Measurements from ENCODE around the gene ACOT9. TPM values are rescaled to one million over a fixed set of nuclear protein-coding genes. Genes with fewer than 3 reads are reported as not detected.

The ACOT9 gene
- total and polyA plus RNA-seq, 7 donors, result 18.0 to 63.1 (median 32.6) TPM

GRCh38 chrX:23731951-23732350 is 11.1 kb downstream of the ACOT9 start:
- H3K9me3 ChIP-seq, result no peaks in the 10 kb centered on the region
- 88 to 92% methylated on average over 1 of the region's 1 CpG for WGBS, 2 donors
- no peaks in the 10 kb centered on the region for H3K27me3 ChIP-seq
- intact Hi-C loops (cut with DNase I), result no loop called here
- H3K27ac ChIP-seq, result no peak overlapping the region
- H3K36me3 ChIP-seq, result peaks cover 0 to 27% (median 0%) of the 10 kb centered on the region in 4 donors
- no peak for DNase-seq
- TF ChIP-seq POLR2A (IDR thresholded peaks at IDR 0.05) (no peak), EP300 (IDR thresholded peaks at IDR 0.05) (no peak), POLR2AphosphoS5 (IDR thresholded peaks at IDR 0.05) (no peak), CTCF (IDR thresholded peaks at IDR 0.05) (no peak)
- H3K4me3 ChIP-seq, result no peak overlapping the region
- H3K4me1 ChIP-seq, result peaks cover 0 to 9% (median 4%) of the 10 kb centered on the region in 4 donors

GRCh38 chrX:23729214-23729613 is 13.9 kb downstream of the ACOT9 start:
- 96 to 100% methylated on average over 1 of the region's 1 CpG for WGBS, 2 donors
- no peaks in the 10 kb centered on the region for H3K4me1 ChIP-seq

GRCh38 chrX:23727206-23727605 is 15.9 kb downstream of the ACOT9 start:
- no peak for DNase-seq
- H3K36me3 ChIP-seq, result peaks cover 0 to 44% (median 0%) of the 10 kb centered on the region in 4 donors
- 95% methylated on average over 3 of the region's 3 CpGs for WGBS, 2 donors

More at GRCh38 chrX:23729214-23729613, 13.9 kb downstream of the ACOT9 start:
- DNase-seq, result no peak
- H3K27me3 ChIP-seq, result no peaks in the 10 kb centered on the region
- no peaks in the 10 kb centered on the region for H3K9me3 ChIP-seq
- no peak overlapping the region for H3K27ac ChIP-seq
- H3K4me3 ChIP-seq, result no peak overlapping the region
- no peak for TF ChIP-seq EP300 (IDR thresholded peaks at IDR 0.05)
- no peak for TF ChIP-seq POLR2AphosphoS5 (IDR thresholded peaks at IDR 0.05)
- no peak for TF ChIP-seq POLR2A (IDR thresholded peaks at IDR 0.05)
- TF ChIP-seq CTCF (IDR thresholded peaks at IDR 0.05), result no peak
- H3K36me3 ChIP-seq, result peaks cover 0 to 33% (median 0%) of the 10 kb centered on the region in 4 donors
- intact Hi-C loops (cut with DNase I), result no loop called here

GRCh38 chrX:23726191-23726590 is 16.9 kb downstream of the ACOT9 start:
- intact Hi-C loops (cut with DNase I), result no loop called here
- DNase-seq, result no peak
- Histone ChIP-seq H3K27me3 (no peaks in the 10 kb centered on the region), H3K27ac (no peak overlapping the region), H3K4me3 (no peak overlapping the region), H3K36me3 (peaks cover 0 to 54% (median 0%) of the 10 kb centered on the region in 4 donors), H3K9me3 (no peaks in the 10 kb centered on the region), H3K4me1 (no peaks in the 10 kb centered on the region)
- no peak for TF ChIP-seq POLR2A (IDR thresholded peaks at IDR 0.05)
- 61 to 76% methylated on average over 6 of the region's 6 CpGs for WGBS, 2 donors

More at GRCh38 chrX:23727206-23727605, 15.9 kb downstream of the ACOT9 start:
- Histone ChIP-seq H3K27ac (no peak overlapping the region), H3K9me3 (no peaks in the 10 kb centered on the region), H3K4me3 (no peak overlapping the region), H3K4me1 (no peaks in the 10 kb centered on the region), H3K27me3 (no peaks in the 10 kb centered on the region)
- intact Hi-C loops (cut with DNase I), result no loop called here
- TF ChIP-seq POLR2A (IDR thresholded peaks at IDR 0.05) (no peak), POLR2AphosphoS5 (IDR thresholded peaks at IDR 0.05) (no peak), EP300 (IDR thresholded peaks at IDR 0.05) (no peak), CTCF (IDR thresholded peaks at IDR 0.05) (no peak)

- intact Hi-C loops (cut with DNase I), result no loop called here
- Histone ChIP-seq H3K4me3 (no peak overlapping the region), H3K27me3 (no peaks in the 10 kb centered on the region), H3K27ac (no peak overlapping the region), H3K9me3 (no peaks in the 10 kb centered on the region), H3K4me1 (no peaks in the 10 kb centered on the region), H3K36me3 (peaks cover 0 to 48% (median 0%) of the 10 kb centered on the region in 4 donors)
- WGBS, 2 donors, result 83 to 91% methylated on average over 8 of the region's 8 CpGs
- no peak for DNase-seq
- TF ChIP-seq CTCF (IDR thresholded peaks at IDR 0.05), result no peak
- TF ChIP-seq POLR2A (IDR thresholded peaks at IDR 0.05), result no peak
- no peak for TF ChIP-seq POLR2AphosphoS5 (IDR thresholded peaks at IDR 0.05)
- TF ChIP-seq EP300 (IDR thresholded peaks at IDR 0.05), result no peak
These were observed 22.9 kb downstream of the ACOT9 start for GRCh38 chrX:23720117-23720677.

Measured in sigmoid colon (tissue), 7 donors.